H9 (cell line): Measurements from ENCODE around the gene ROR1. TPM values are rescaled to one million over a fixed set of nuclear protein-coding genes. Genes with fewer than 3 reads are reported as not detected.

ENCODE experiments used
- DNase-seq: peaks from one replicate; pipeline ENCODE4 v3.0.0-alpha.2; 2017
- H2AFZ ChIP-seq: one replicate; pipeline ENCODE4 v1.6.1; 2013; ENCODE audit warnings: mild to moderate bottlenecking, low read length, control low read depth, moderate library complexity
- H2AK5ac ChIP-seq: 2 replicates; pipeline ENCODE4 v1.6.1; 2013; ENCODE audit warnings: low read length, control low read depth, mixed read lengths; ENCODE audit not compliant: insufficient read length
- H2BK120ac ChIP-seq: one replicate; pipeline ENCODE4 v1.6.1; 2013; ENCODE audit warnings: low read depth, mild to moderate bottlenecking, low read length, control low read depth, inconsistent platforms; ENCODE audit not compliant: poor library complexity, severe bottlenecking
- H2BK12ac ChIP-seq: 2 replicates; pipeline ENCODE4 v1.6.1; 2013; ENCODE audit warnings: low read length, control low read depth, mixed read lengths, low read depth; ENCODE audit not compliant: insufficient read length
- H2BK15ac ChIP-seq: 2 replicates; pipeline ENCODE4 v1.6.1; 2013; ENCODE audit warnings: low read depth, low read length, control low read depth
- H2BK20ac ChIP-seq: one replicate; pipeline ENCODE4 v1.6.1; 2013; ENCODE audit warnings: low read depth, mild to moderate bottlenecking, low read length, control low read depth, inconsistent platforms; ENCODE audit not compliant: poor library complexity, severe bottlenecking
- H2BK5ac ChIP-seq: 2 replicates; pipeline ENCODE4 v1.6.1; 2013; ENCODE audit warnings: low read length, control low read depth, mixed read lengths; ENCODE audit not compliant: insufficient read length
- H3K14ac ChIP-seq: 2 replicates; pipeline ENCODE4 v1.6.1; 2013; ENCODE audit warnings: low read length, control low read depth; ENCODE audit not compliant: insufficient read depth
- H3K18ac ChIP-seq: 2 replicates; pipeline ENCODE4 v1.6.1; 2013; ENCODE audit warnings: low read depth, mild to moderate bottlenecking, mixed read lengths, low read length, control low read depth; ENCODE audit not compliant: insufficient read length
- H3K23ac ChIP-seq: 2 replicates; pipeline ENCODE4 v1.6.1; 2013; ENCODE audit warnings: low read length, control low read depth, mixed read lengths, low read depth; ENCODE audit not compliant: insufficient read length
- H3K23me2 ChIP-seq: 2 replicates; pipeline ENCODE4 v1.6.1; 2013; ENCODE audit warnings: low read depth, mild to moderate bottlenecking, mixed read lengths, low read length, control low read depth; ENCODE audit not compliant: insufficient read length, poor library complexity, severe bottlenecking
- H3K27ac ChIP-seq: 2 replicates; pipeline ENCODE4 v1.5.1; 2013; ENCODE audit warnings: low read length, control low read depth, mixed read lengths, low read depth; ENCODE audit not compliant: insufficient read length
- H3K27me3 ChIP-seq: 2 replicates; pipeline ENCODE4 v1.6.1; 2013; ENCODE audit warnings: low read length, control low read depth, inconsistent platforms; ENCODE audit not compliant: insufficient read depth
- H3K4ac ChIP-seq: 2 replicates; pipeline ENCODE4 v1.6.1; 2013; ENCODE audit warnings: low read depth, mild to moderate bottlenecking, control low read depth, inconsistent platforms, low read length, moderate library complexity
- H3K4me1 ChIP-seq: 2 replicates; pipeline ENCODE4 v1.6.1; 2013; ENCODE audit warnings: low read length, control low read depth, inconsistent platforms; ENCODE audit not compliant: insufficient read depth
- H3K4me2 ChIP-seq: 2 replicates; pipeline ENCODE4 v1.6.1; 2013; ENCODE audit warnings: low read length, control low read depth, mixed read lengths; ENCODE audit not compliant: insufficient read length, insufficient read depth
- H3K56ac ChIP-seq: 2 replicates; pipeline ENCODE4 v1.6.1; 2013; ENCODE audit warnings: low read depth, mild to moderate bottlenecking, mixed read lengths, low read length, control low read depth; ENCODE audit not compliant: insufficient read length
- H3K79me1 ChIP-seq: 2 replicates; pipeline ENCODE4 v1.6.1; 2013; ENCODE audit warnings: low read depth, mild to moderate bottlenecking, moderate library complexity, low read length, control low read depth, inconsistent platforms; ENCODE audit not compliant: insufficient read depth, poor library complexity, severe bottlenecking
- H3K79me2 ChIP-seq: 2 replicates; pipeline ENCODE4 v1.6.1; 2013; ENCODE audit warnings: low read length, control low read depth, inconsistent platforms; ENCODE audit not compliant: insufficient read depth
- H3K9ac ChIP-seq: 2 replicates; pipeline ENCODE4 v1.6.1; 2013; ENCODE audit warnings: low read length, control low read depth, mixed read lengths; ENCODE audit not compliant: insufficient read length; ENCODE audit errors: extremely low read depth
- H3K9me3 ChIP-seq: one replicate; pipeline ENCODE4 v1.6.1; 2013; ENCODE audit warnings: low read depth, low read length, inconsistent platforms; ENCODE audit not compliant: control insufficient read depth
- H3T11ph ChIP-seq: one replicate; pipeline ENCODE4 v1.6.1; 2013; ENCODE audit warnings: mild to moderate bottlenecking, low read length, control low read depth, inconsistent platforms
- H4K20me1 ChIP-seq: one replicate; pipeline ENCODE4 v1.6.1; 2013; ENCODE audit not compliant: control insufficient read depth, insufficient read length, insufficient read depth
- H4K5ac ChIP-seq: 2 replicates; pipeline ENCODE4 v1.6.1; 2013; ENCODE audit warnings: low read depth, mild to moderate bottlenecking, mixed read lengths, low read length, control low read depth; ENCODE audit not compliant: insufficient read length
- H4K8ac ChIP-seq: replicated peaks from 2 replicates; pipeline ENCODE4 v1.6.1; 2013; ENCODE audit warnings: low read length, control low read depth, mixed read lengths, low read depth; ENCODE audit not compliant: insufficient read length
- H4K91ac ChIP-seq: 2 replicates; pipeline ENCODE4 v1.6.1; 2013; ENCODE audit warnings: low read depth, mild to moderate bottlenecking, moderate library complexity, mixed read lengths, low read length, control low read depth; ENCODE audit not compliant: insufficient read length
- H3K27ac Mint-ChIP-seq, 3 experiments: 2 replicates in 2 of 3; 3 replicates in 1 of 3; pipeline ENCODE4 v1.8.0; 2020 to 2021; ENCODE audit warnings: mixed read lengths in 3 of 3, mild to moderate bottlenecking in 1 of 3, moderate library complexity in 1 of 3
- H3K27me3 Mint-ChIP-seq: 2 replicates; pipeline ENCODE4 v1.8.0; 2021; ENCODE audit warnings: low read depth, mild to moderate bottlenecking, moderate library complexity, mixed read lengths
- H3K36me3 Mint-ChIP-seq, 3 experiments: 2 replicates in 2 of 3; 3 replicates in 1 of 3; pipeline ENCODE4 v1.8.0; 2020 to 2021; ENCODE audit warnings: low read depth in 3 of 3, mixed read lengths in 3 of 3; ENCODE audit not compliant: insufficient read depth in 1 of 3
- H3K4me1 Mint-ChIP-seq, 2 experiments: 2 replicates each; pipeline ENCODE4 v1.8.0; 2020; ENCODE audit warnings: mixed read lengths in 2 of 2
- H3K4me3 Mint-ChIP-seq, 2 experiments: 2 replicates in 1 of 2; 3 replicates in 1 of 2; pipeline ENCODE4 v1.8.0; 2020 to 2021; ENCODE audit warnings: mild to moderate bottlenecking in 2 of 2, mixed read lengths in 2 of 2, moderate library complexity in 1 of 2
- H3K9me3 Mint-ChIP-seq, 2 experiments: 2 replicates in 1 of 2; 3 replicates in 1 of 2; pipeline ENCODE4 v1.8.0; 2020; ENCODE audit warnings: mild to moderate bottlenecking in 2 of 2, mixed read lengths in 2 of 2, moderate library complexity in 1 of 2
- WGBS: extraction: QIAGEN DNeasy Blood & Tissue Kit; methylation state at CpG from one replicate; pipeline ENCODE4 v1.1.7; 2013; ENCODE audit warnings: missing lambda C conversion rate, low lambda C conversion rate, mixed read lengths; ENCODE audit not compliant: insufficient read length; ENCODE audit errors: extremely low coverage; 5-methylcytosine and 5-hydroxymethylcytosine counted together
- total RNA-seq: library from RNA; stranded (reverse); gene quantifications from 2 replicates; pipeline ENCODE4 v1.2.1, GENCODE V29; 2021
- TF ChIP-seq, protein P1 (sequence below): fragments of 200-600 bp; sonication (generic); conservative IDR thresholded peaks from 3 replicates; pipeline ENCODE4 v1.8.0; 2021; ENCODE audit warnings: antibody characterized with exemption, mild to moderate bottlenecking

The ROR1 gene
- total RNA-seq, 1 experiment from 2014 or later: 75.9 TPM

DNA sequence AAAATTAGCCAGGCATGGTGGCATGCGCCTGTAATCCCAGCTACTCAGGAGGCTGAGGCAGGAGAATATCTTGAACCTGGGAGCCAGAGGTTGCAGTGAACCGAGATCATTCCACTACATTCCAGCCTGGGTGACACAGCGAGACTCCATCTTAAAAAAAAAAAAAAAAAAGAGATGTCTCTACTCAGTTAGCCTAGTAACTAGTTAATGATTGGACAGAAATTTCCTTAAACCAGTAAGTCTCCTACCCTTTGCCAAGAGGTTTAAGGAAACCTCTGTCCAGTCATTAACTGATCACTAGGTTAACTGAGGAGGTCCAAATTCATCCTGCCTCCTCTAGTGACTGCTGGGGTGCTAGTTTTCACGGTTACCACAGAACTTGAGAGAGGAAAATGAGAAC lies 285.7 kb downstream of the ROR1 start:
- Histone ChIP-seq H3T11ph (no peak overlapping the region), H2BK20ac (no peak overlapping the region), H3K23ac (no peak overlapping the region), H4K91ac (no peak overlapping the region), H3K79me2 (no peaks in the 10 kb centered on the region), H3K9ac (no peak overlapping the region), H3K9me3 (no peaks in the 10 kb centered on the region), H3K56ac (no peak overlapping the region), H2BK5ac (no peak overlapping the region), H2AK5ac (no peak overlapping the region), H3K4ac (no peak overlapping the region), H3K79me1 (no peaks in the 10 kb centered on the region), H3K18ac (no peak overlapping the region), H2BK15ac (no peak overlapping the region), H3K14ac (no peak overlapping the region), H2BK120ac (no peak overlapping the region), H4K5ac (no peak overlapping the region), H3K23me2 (no peaks in the 10 kb centered on the region), H3K4me1 (peaks cover 5% of the 10 kb centered on the region), H3K27ac (no peak overlapping the region), H3K4me2 (no peak overlapping the region), H4K8ac (no peak overlapping the region), H2BK12ac (no peak overlapping the region), H2AFZ (no peak overlapping the region), H3K27me3 (no peaks in the 10 kb centered on the region), H4K20me1 (no peaks in the 10 kb centered on the region)
- TF ChIP-seq, protein P1, sequence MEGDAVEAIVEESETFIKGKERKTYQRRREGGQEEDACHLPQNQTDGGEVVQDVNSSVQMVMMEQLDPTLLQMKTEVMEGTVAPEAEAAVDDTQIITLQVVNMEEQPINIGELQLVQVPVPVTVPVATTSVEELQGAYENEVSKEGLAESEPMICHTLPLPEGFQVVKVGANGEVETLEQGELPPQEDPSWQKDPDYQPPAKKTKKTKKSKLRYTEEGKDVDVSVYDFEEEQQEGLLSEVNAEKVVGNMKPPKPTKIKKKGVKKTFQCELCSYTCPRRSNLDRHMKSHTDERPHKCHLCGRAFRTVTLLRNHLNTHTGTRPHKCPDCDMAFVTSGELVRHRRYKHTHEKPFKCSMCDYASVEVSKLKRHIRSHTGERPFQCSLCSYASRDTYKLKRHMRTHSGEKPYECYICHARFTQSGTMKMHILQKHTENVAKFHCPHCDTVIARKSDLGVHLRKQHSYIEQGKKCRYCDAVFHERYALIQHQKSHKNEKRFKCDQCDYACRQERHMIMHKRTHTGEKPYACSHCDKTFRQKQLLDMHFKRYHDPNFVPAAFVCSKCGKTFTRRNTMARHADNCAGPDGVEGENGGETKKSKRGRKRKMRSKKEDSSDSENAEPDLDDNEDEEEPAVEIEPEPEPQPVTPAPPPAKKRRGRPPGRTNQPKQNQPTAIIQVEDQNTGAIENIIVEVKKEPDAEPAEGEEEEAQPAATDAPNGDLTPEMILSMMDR: no peak
- peaks cover 0 to 4% of the 10 kb centered on the region in 2 experiments; a peak in 2 of 5 replicates for H3K9me3 Mint-ChIP-seq
- no peak overlapping the region for H3K4me3 Mint-ChIP-seq
- H3K27me3 Mint-ChIP-seq: peaks cover 16% of the 10 kb centered on the region
- DNase-seq: no peak
- no CpG with 5 or more reads among the region's 4 CpGs for WGBS
- H3K27ac Mint-ChIP-seq: no peak overlapping the region
- H3K36me3 Mint-ChIP-seq: peaks cover 8 to 27% (median 14%) of the 10 kb centered on the region in 3 experiments
- H3K4me1 Mint-ChIP-seq: peaks cover 19 to 28% of the 10 kb centered on the region in 2 experiments
